HG03097 (cell line): Measurements from ENCODE around the gene POTEM.
"Not testable (repeated sequence)": the region's sequence is repeated elsewhere in the genome, so short reads cannot be mapped to it uniquely, and the experiment has no call there.

Experiments used
- ATAC-seq: cut with Tn5 transposase; IDR thresholded peaks from one replicate; pipeline ENCODE4 v1.9.1; 2021; ENCODE audit not compliant: unreplicated experiment, low FRiP score

The POTEM gene

DNA sequence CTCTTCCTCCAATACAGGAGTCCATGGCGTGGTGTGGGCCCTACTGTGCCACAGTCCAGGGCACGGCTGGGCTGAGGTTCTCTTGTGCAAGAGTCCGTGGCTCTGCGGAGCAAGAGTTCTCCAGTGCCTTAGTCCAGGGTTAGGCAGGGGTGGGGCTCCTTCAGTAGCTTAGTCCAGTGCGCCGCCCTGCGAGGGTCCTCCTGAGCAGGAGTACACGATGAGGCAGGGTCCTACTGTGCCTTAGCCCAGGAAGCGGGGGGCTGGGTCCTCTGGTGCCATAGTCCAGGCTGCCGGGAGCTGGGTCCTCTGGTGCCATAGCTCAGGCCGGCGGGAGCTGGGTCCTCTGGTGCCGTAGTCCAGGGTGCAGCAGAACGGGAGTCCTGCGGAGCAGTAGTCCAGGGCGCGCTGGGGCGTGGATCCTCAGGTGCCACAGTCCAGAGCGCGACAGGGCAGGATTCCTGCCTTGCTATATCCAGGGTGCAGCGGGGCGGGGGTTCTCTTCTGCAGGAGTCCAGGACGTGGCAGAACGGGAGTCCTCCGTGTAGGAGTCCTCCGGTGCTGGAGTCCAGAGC is 69.7 kb downstream of the POTEM start:
- ATAC-seq: not testable (repeated sequence)

DNA sequence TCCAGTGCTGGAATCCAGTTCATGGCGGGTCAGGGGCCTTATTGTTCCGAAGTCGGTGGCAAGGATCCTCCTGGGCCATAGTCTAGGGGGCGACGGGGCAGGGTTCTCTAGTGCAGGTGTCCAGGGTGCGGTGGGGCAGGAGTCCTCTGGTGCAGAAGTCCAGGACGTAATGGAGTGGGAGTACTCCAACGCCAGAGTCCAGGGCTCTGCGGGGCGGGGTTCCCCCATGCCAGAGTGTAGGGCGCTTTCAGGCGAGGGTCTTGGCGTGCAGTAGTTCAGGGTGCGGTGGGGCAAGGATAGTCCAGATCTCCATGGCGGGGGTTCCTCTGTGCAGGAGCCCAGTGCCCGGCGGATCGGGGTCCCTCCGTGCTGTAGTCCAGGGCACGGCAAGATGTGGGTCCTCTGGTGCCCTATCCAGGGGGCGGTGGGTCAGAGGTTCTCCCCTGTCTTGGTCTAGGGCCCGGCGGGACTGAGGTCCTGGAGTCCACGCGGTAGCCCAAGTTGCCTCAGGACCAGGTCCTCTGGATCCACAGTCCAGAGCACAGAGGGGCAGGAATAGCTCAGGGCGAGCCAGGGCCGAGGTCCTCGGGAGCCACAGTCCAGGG is 70.9 kb downstream of the POTEM start:
- not testable (repeated sequence) for ATAC-seq

GRCh38 chr14:19038785-19039184 is 71.6 kb downstream of the POTEM start:
- not testable (repeated sequence) for ATAC-seq

GRCh38 chr14:19043384-19043783 is 76.2 kb downstream of the POTEM start:
- not testable (repeated sequence) for ATAC-seq
